22Rv1 (cell line): ENCODE data around the gene PRDM16.

Experiments used
- H3K27ac ChIP-seq: fragments of 450-650 bp; 2 replicates; pipeline ENCODE4 v1.5.1; 2017
- ZFX ChIP-seq: fragments of 450-650 bp; IDR thresholded peaks from 2 replicates; pipeline ENCODE4 v1.6.1; 2017; ENCODE audit warnings: antibody characterized with exemption, borderline replicate concordance
- TF ChIP-seq, protein P1 (sequence below): fragments of 450-650 bp; IDR thresholded peaks from 2 replicates; pipeline ENCODE4 v1.5.1; 2017; ENCODE audit warnings: mild to moderate bottlenecking

Gene PRDM16

GRCh38 chr1:3436901-3437300 lies 367.9 kb downstream of the PRDM16 start:
- no peak overlapping the region for H3K27ac ChIP-seq
- TF ChIP-seq, protein P1, sequence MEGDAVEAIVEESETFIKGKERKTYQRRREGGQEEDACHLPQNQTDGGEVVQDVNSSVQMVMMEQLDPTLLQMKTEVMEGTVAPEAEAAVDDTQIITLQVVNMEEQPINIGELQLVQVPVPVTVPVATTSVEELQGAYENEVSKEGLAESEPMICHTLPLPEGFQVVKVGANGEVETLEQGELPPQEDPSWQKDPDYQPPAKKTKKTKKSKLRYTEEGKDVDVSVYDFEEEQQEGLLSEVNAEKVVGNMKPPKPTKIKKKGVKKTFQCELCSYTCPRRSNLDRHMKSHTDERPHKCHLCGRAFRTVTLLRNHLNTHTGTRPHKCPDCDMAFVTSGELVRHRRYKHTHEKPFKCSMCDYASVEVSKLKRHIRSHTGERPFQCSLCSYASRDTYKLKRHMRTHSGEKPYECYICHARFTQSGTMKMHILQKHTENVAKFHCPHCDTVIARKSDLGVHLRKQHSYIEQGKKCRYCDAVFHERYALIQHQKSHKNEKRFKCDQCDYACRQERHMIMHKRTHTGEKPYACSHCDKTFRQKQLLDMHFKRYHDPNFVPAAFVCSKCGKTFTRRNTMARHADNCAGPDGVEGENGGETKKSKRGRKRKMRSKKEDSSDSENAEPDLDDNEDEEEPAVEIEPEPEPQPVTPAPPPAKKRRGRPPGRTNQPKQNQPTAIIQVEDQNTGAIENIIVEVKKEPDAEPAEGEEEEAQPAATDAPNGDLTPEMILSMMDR: no peak
- no peak for TF ChIP-seq ZFX

- TF ChIP-seq ZFX: no peak
- TF ChIP-seq, protein P1: no peak
- H3K27ac ChIP-seq: no peak overlapping the region
Observed at GRCh38 chr1:3438661-3439180, 369.7 kb downstream of the PRDM16 start.

DNA sequence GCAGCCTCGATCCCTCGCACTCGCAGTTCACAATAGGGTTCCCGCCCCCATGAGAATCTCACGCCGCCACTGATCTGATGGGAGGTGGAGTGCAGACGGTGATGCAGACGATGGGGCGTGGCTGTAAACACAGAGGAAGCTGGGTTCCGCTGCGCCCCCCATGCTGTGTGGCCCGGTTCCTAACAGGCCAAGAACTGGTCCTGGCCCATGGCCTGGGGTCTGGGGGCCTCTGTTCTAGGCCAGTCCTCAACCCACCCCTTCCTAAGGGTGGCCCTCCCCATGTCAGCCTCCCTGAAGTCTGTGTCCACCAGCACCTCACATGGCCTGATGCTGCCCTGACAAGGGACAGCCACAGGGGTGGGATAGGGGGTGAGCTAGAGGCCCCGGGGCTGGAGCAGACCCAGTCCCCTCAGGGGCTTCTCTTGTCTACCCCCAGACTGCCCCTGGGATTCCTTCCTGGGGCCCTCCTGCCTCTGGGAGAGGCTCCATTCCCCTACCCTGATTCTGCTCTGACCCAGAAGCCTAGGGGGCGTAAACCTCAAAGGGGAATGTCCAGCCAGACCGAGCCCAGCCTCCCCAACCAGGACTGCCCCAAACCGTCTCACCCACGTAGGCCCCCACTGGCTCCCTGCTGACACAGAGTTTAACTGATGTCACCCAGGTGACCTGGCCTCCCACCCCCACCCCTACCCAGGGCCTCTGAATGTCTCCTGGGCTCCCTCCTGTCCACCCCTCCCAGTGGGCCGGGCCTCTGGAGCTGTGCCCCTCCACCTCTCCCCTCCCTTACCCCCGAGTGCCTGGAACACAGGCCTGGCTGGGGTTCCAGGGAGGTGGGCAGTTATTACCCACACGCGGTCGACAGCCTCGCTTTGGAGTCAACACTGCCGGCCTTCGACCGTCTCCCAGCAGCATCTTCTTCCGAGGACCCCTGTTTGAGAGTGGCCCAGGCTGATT lies 370.6 kb downstream of the PRDM16 start:
- H3K27ac ChIP-seq: no peak overlapping the region
- TF ChIP-seq ZFX: no peak

DNA sequence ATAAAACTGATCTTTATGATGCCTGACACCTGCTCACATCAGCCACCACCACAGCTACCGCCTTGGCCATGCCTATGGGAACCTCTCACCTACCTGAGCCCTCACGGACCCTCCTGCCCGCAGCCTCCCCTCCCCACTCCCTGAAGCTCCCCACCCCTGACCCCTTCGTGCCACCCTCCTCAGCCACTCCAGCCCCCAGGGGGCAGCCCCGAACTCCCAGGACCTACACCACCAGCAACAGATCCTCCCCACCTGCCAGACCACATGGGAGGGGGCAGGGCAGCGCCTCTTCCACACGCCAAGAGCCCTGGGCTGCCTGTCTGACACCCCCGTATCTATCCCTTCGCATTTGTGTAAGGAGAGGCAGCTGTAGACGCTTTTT lies 371.3 kb downstream of the PRDM16 start:
- no peak overlapping the region for H3K27ac ChIP-seq
- no peak for TF ChIP-seq ZFX
- TF ChIP-seq, protein P1: no peak

DNA sequence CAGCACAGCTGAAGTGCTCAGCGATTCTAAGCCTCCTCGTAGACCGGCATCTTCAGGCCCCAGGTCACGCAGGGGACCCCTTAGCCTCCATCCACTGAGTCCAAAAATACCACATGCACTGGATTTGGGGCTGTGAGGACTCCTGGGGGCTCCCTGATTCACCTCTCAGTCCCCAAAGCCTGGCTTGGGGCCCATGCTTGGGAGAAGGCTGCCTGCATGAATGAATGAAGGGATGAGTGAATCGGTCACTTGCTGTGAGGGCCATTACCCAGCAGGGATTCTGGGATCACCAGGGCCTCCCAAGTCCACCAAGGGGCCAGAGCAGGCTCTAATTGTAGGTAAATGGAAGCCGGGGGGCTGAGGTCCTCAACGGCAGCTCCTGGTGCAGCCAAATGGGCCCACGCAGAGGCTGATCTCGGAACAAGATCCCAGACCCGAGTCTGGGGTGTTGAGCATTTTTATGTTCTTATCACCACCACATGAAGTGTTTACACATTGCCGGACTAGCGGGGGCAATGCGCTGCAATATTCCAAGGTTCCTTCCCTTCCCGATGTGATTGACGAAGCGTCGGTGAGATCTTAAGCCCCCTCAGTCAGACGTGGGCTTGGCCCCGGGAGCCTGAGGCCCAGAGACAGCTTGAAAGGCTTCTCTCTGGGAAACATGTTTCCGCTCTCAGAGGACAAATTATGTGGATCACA lies 371.9 kb downstream of the PRDM16 start:
- no peak overlapping the region for H3K27ac ChIP-seq
- no peak for TF ChIP-seq ZFX
- TF ChIP-seq, protein P1: no peak

GRCh38 chr1:3441410-3441847 lies 372.4 kb downstream of the PRDM16 start:
- H3K27ac ChIP-seq: no peak overlapping the region
- no peak for TF ChIP-seq ZFX
- TF ChIP-seq, protein P1: no peak

DNA sequence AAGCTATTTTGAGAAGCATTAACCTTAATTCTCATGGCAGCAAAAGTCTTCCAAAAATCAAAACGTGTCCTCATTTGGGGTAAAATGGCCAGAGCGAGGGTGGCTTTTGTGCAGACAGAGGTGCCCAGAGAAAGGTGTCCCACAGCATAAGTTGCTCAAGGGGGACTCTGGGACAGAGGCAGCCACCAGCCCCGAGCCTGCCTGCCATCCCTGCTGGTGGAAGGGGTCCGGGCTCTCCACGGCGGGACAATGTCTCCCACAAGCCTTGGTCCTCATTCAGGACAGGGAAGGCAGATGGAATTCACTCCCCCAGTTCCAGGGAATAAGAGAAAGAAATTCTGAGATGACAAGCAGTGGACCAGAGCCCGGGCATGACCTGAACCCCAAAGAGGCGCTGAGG lies 372.9 kb downstream of the PRDM16 start:
- no peak overlapping the region for H3K27ac ChIP-seq
- TF ChIP-seq, protein P1: no peak
- TF ChIP-seq ZFX: no peak
